ENCODE measurements around the gene SAT1. TPM values are rescaled to one million over a fixed set of nuclear protein-coding genes. Genes with fewer than 3 reads are reported as not detected.

Gene SAT1
- total and polyA plus RNA-seq, 2 of the 13 experiments (the other 11 are each of a cell fraction or from before 2014, with no cell fraction given): 216 to 1,243 TPM

DNA sequence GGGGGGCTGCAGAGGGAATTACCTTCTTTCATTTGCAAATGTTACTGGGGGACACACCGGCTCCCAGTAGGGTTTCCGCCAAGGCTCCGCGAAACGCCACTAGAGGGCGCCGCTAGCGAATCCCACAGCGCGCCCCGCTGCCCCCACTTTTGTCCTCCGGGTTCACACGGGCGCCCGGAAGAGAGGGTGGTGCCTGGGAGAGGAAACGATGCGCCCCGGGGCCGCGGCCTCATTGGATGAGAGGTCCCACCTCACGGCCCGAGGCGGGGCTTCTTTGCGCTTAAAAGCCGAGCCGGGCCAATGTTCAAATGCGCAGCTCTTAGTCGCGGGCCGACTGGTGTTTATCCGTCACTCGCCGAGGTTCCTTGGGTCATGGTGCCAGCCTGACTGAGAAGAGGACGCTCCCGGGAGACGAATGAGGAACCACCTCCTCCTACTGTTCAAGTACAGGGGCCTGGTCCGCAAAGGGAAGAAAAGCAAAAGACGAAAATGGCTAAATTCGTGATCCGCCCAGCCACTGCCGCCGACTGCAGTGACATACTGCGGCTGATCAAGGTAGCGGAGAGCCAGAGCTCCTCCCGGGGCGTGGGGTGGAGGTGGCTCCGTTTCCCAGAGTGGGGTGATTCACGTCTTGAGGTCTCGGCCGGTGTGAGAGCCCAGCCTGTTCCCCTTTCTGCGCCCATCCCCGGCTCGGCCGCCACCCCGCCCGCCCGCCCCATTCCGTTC is at the start of gene SAT1 (continued):
- TF ChIP-seq, protein P1, sequence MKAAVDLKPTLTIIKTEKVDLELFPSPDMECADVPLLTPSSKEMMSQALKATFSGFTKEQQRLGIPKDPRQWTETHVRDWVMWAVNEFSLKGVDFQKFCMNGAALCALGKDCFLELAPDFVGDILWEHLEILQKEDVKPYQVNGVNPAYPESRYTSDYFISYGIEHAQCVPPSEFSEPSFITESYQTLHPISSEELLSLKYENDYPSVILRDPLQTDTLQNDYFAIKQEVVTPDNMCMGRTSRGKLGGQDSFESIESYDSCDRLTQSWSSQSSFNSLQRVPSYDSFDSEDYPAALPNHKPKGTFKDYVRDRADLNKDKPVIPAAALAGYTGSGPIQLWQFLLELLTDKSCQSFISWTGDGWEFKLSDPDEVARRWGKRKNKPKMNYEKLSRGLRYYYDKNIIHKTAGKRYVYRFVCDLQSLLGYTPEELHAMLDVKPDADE (CRISPR knock-in tag; IDR thresholded peaks at IDR 0.05): no peak
- TF ChIP-seq NKX3-1 (CRISPR knock-in tag; IDR thresholded peaks at IDR 0.05) (no peak), HNRNPL (IDR thresholded peaks at IDR 0.05; ENCODE audit: low read depth, low read length) (peak; percentile 72; the same call in 1 of the 2 replicates), ZNF891 (CRISPR knock-in tag; IDR thresholded peaks at IDR 0.05) (no peak), ZMYM2 (CRISPR knock-in tag; IDR thresholded peaks at IDR 0.05) (no peak), PHF21A (CRISPR knock-in tag; IDR thresholded peaks at IDR 0.05) (peak; percentile 57; the same call in 1 of the 2 replicates), BRF2 (CRISPR knock-in tag; IDR thresholded peaks at IDR 0.05) (no peak), ZNF558 (CRISPR knock-in tag; IDR thresholded peaks at IDR 0.05; ENCODE audit: borderline replicate concordance) (peak; percentile 42; the same call in 1 of the 2 replicates), ZNF841 (CRISPR knock-in tag; IDR thresholded peaks at IDR 0.05; ENCODE audit: borderline replicate concordance) (no peak), CREB3 (CRISPR knock-in tag; IDR thresholded peaks at IDR 0.05) (no peak), ZNF124 (CRISPR knock-in tag; IDR thresholded peaks at IDR 0.05) (peak; percentile 48; the same call in 1 of the 2 replicates)
- TF ChIP-seq, protein P2, sequence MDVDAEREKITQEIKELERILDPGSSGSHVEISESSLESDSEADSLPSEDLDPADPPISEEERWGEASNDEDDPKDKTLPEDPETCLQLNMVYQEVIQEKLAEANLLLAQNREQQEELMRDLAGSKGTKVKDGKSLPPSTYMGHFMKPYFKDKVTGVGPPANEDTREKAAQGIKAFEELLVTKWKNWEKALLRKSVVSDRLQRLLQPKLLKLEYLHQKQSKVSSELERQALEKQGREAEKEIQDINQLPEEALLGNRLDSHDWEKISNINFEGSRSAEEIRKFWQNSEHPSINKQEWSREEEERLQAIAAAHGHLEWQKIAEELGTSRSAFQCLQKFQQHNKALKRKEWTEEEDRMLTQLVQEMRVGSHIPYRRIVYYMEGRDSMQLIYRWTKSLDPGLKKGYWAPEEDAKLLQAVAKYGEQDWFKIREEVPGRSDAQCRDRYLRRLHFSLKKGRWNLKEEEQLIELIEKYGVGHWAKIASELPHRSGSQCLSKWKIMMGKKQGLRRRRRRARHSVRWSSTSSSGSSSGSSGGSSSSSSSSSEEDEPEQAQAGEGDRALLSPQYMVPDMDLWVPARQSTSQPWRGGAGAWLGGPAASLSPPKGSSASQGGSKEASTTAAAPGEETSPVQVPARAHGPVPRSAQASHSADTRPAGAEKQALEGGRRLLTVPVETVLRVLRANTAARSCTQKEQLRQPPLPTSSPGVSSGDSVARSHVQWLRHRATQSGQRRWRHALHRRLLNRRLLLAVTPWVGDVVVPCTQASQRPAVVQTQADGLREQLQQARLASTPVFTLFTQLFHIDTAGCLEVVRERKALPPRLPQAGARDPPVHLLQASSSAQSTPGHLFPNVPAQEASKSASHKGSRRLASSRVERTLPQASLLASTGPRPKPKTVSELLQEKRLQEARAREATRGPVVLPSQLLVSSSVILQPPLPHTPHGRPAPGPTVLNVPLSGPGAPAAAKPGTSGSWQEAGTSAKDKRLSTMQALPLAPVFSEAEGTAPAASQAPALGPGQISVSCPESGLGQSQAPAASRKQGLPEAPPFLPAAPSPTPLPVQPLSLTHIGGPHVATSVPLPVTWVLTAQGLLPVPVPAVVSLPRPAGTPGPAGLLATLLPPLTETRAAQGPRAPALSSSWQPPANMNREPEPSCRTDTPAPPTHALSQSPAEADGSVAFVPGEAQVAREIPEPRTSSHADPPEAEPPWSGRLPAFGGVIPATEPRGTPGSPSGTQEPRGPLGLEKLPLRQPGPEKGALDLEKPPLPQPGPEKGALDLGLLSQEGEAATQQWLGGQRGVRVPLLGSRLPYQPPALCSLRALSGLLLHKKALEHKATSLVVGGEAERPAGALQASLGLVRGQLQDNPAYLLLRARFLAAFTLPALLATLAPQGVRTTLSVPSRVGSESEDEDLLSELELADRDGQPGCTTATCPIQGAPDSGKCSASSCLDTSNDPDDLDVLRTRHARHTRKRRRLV (CRISPR knock-in tag; IDR thresholded peaks at IDR 0.05): no peak
- TF ChIP-seq, protein P3, sequence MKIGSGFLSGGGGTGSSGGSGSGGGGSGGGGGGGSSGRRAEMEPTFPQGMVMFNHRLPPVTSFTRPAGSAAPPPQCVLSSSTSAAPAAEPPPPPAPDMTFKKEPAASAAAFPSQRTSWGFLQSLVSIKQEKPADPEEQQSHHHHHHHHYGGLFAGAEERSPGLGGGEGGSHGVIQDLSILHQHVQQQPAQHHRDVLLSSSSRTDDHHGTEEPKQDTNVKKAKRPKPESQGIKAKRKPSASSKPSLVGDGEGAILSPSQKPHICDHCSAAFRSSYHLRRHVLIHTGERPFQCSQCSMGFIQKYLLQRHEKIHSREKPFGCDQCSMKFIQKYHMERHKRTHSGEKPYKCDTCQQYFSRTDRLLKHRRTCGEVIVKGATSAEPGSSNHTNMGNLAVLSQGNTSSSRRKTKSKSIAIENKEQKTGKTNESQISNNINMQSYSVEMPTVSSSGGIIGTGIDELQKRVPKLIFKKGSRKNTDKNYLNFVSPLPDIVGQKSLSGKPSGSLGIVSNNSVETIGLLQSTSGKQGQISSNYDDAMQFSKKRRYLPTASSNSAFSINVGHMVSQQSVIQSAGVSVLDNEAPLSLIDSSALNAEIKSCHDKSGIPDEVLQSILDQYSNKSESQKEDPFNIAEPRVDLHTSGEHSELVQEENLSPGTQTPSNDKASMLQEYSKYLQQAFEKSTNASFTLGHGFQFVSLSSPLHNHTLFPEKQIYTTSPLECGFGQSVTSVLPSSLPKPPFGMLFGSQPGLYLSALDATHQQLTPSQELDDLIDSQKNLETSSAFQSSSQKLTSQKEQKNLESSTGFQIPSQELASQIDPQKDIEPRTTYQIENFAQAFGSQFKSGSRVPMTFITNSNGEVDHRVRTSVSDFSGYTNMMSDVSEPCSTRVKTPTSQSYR (CRISPR knock-in tag; IDR thresholded peaks at IDR 0.05; ENCODE audit: borderline replicate concordance): no peak
- TF ChIP-seq, protein P4, sequence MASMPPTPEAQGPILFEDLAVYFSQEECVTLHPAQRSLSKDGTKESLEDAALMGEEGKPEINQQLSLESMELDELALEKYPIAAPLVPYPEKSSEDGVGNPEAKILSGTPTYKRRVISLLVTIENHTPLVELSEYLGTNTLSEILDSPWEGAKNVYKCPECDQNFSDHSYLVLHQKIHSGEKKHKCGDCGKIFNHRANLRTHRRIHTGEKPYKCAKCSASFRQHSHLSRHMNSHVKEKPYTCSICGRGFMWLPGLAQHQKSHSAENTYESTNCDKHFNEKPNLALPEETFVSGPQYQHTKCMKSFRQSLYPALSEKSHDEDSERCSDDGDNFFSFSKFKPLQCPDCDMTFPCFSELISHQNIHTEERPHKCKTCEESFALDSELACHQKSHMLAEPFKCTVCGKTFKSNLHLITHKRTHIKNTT (CRISPR knock-in tag; IDR thresholded peaks at IDR 0.05): no peak

Measured in HepG2 (cell line).